Tibial nerve (tissue), 4 donors: ENCODE results near the gene ZNF653. TPM values are rescaled to one million over a fixed set of nuclear protein-coding genes. Genes with fewer than 3 reads are reported as not detected.
A peak's percentile ranks its signal among the peaks of the same experiment; 100 is the strongest.

ENCODE experiments used
- DNase-seq, 2 donors: peaks; one replicate each; pipeline ENCODE4 v3.0.0-alpha.2; 2019; ENCODE audit warnings: low spot score in 2 of 2
- H3K27ac ChIP-seq, 4 donors: fragments of 200-600 bp; sonication (generic) in 3 of 4; one replicate each; pipeline ENCODE4 v1.5.1; 2017 to 2019; ENCODE audit warnings: mild to moderate bottlenecking in 1 of 4
- H3K27me3 ChIP-seq, 2 donors: fragments of 200-600 bp; sonication (generic) in 1 of 2; one replicate each; pipeline versions ENCODE4 v1.5.1 to v1.6.0; 2017 to 2019
- H3K36me3 ChIP-seq, 3 donors: fragments of 200-600 bp; sonication (generic); one replicate each; pipeline ENCODE4 v1.5.1; 2018 to 2019
- H3K4me1 ChIP-seq, 4 donors: fragments of 200-600 bp; sonication (generic) in 3 of 4; one replicate each; pipeline ENCODE4 v1.5.1; 2017 to 2019
- H3K4me3 ChIP-seq, 4 donors: fragments of 200-600 bp; sonication (generic) in 3 of 4; one replicate each; pipeline ENCODE4 v1.5.1; 2017 to 2019; ENCODE audit warnings: mild to moderate bottlenecking in 1 of 4, moderate library complexity in 1 of 4
- H3K9me3 ChIP-seq, 4 donors: fragments of 200-600 bp; sonication (generic) in 3 of 4; one replicate each; pipeline ENCODE4 v1.5.1; 2017 to 2019
- CTCF ChIP-seq, 5 experiments: fragments of 200-600 bp in 3 of 5; fragments of 450-650 bp in 2 of 5; sonication (generic) in 3 of 5; IDR thresholded peaks; one replicate each; pipeline ENCODE4 v1.5.1; 2016 to 2019; ENCODE audit warnings: antibody characterized with exemption in 5 of 5, mild to moderate bottlenecking in 3 of 5, moderate library complexity in 2 of 5
- EP300 ChIP-seq, 2 donors: sonication (generic); formaldehyde crosslinking; IDR thresholded peaks; one replicate each; pipeline ENCODE4 v1.6.1; 2017; ENCODE audit warnings: antibody characterized with exemption in 2 of 2, mild to moderate bottlenecking in 1 of 2
- POLR2A ChIP-seq, 2 donors: fragments of 450-650 bp; IDR thresholded peaks; one replicate each; pipeline ENCODE4 v1.6.1; 2017; ENCODE audit warnings: antibody characterized with exemption in 2 of 2, mild to moderate bottlenecking in 2 of 2, moderate library complexity in 2 of 2
- WGBS, 2 donors: methylation state at CpG; one replicate each; pipeline ENCODE4 v1.1.5; 2018; 5-methylcytosine and 5-hydroxymethylcytosine counted together
- total RNA-seq, 4 donors: library from RNA; depleted of rRNA; stranded (reverse); fragments of >200 nt; gene quantifications; one replicate each; pipeline ENCODE4 v1.1.0, GENCODE V29; 2016

The ZNF653 gene
- total RNA-seq = 10 to 100 TPM in 2 of 4 donors, 1 to 10 TPM in 2; 7.2 to 22.9 (median 11.7) TPM

- Histone ChIP-seq H3K27ac (peak within 1 kb of the TSS; percentile 94 to 97 (median 96)), H3K9me3 (no peaks in the 10 kb centered on the region), H3K4me3 (peak within 1 kb of the TSS; percentile 80 to 97 (median 94)), H3K36me3 (peaks cover 0 to 34% (median 0%) of the 10 kb centered on the region in 3 donors), H3K4me1 (peaks cover 0 to 15% (median 7%) of the 10 kb centered on the region in 4 donors), H3K27me3 (no peaks in the 10 kb centered on the region)
- TF ChIP-seq CTCF (IDR thresholded peaks at IDR 0.05) (no peak), POLR2A (IDR thresholded peaks at IDR 0.05) (peak in 1 of 2 donors; percentile 34), EP300 (IDR thresholded peaks at IDR 0.05) (peak; percentile 74 to 93)
- WGBS, 2 donors = 0 to 1% methylated on average over 16 to 33 of the region's 65 CpGs
- DNase-seq = peak; percentile 88 to 91
Measured at GRCh38 chr19:11505504-11506100, at the start of gene ZNF653. Gene ZNF653, minus strand, starts transcription at chr19:11505839. Its CDS starts 53 bp downstream, at chr19:11505786.

- WGBS, 2 donors = 66 to 74% methylated on average over 6 of the region's 6 CpGs
- no peaks in the 10 kb centered on the region for H3K27me3 ChIP-seq
- no peaks in the 10 kb centered on the region for H3K9me3 ChIP-seq
- TF ChIP-seq POLR2A (IDR thresholded peaks at IDR 0.05) (no peak), EP300 (IDR thresholded peaks at IDR 0.05) (no peak), CTCF (IDR thresholded peaks at IDR 0.05) (no peak)
- H3K36me3 ChIP-seq = peaks cover 0 to 58% (median 10%) of the 10 kb centered on the region in 3 donors
- DNase-seq = no peak
- H3K4me3 ChIP-seq = no peak overlapping the region
- no peak overlapping the region for H3K27ac ChIP-seq
- H3K4me1 ChIP-seq = peaks cover 0 to 44% (median 13%) of the 10 kb centered on the region in 4 donors
Measured at GRCh38 chr19:11555246-11555645, 49.6 kb upstream of the ZNF653 start.

- H3K4me1 ChIP-seq = peaks cover 0 to 36% (median 8%) of the 10 kb centered on the region in 4 donors
- no peak overlapping the region for H3K4me3 ChIP-seq
- WGBS, 2 donors = 90 to 93% methylated on average over 12 of the region's 12 CpGs
- peaks cover 0 to 66% (median 10%) of the 10 kb centered on the region in 3 donors for H3K36me3 ChIP-seq
- H3K9me3 ChIP-seq = no peaks in the 10 kb centered on the region
- H3K27ac ChIP-seq = peak overlapping the region in 1 of 4 donors; percentile 56
- no peaks in the 10 kb centered on the region for H3K27me3 ChIP-seq
- no peak for TF ChIP-seq CTCF (IDR thresholded peaks at IDR 0.05)
- TF ChIP-seq EP300 (IDR thresholded peaks at IDR 0.05) = no peak
- TF ChIP-seq POLR2A (IDR thresholded peaks at IDR 0.05) = no peak
- no peak for DNase-seq
Measured at GRCh38 chr19:11554160-11554559, 48.5 kb upstream of the ZNF653 start.

GRCh38 chr19:11552666-11553372, 47.2 kb upstream of the ZNF653 start:
- peak overlapping the region in 2 of 4 donors; percentile 25 to 26 for H3K27ac ChIP-seq
- no peaks in the 10 kb centered on the region for H3K27me3 ChIP-seq
- peaks cover 0 to 26% (median 2%) of the 10 kb centered on the region in 4 donors for H3K4me1 ChIP-seq
- H3K9me3 ChIP-seq = no peaks in the 10 kb centered on the region
- no peak overlapping the region for H3K4me3 ChIP-seq
- peaks cover 0 to 71% (median 10%) of the 10 kb centered on the region in 3 donors for H3K36me3 ChIP-seq
- TF ChIP-seq POLR2A (IDR thresholded peaks at IDR 0.05) (no peak), EP300 (IDR thresholded peaks at IDR 0.05) (no peak), CTCF (IDR thresholded peaks at IDR 0.05) (no peak)
- no peak for DNase-seq
- WGBS, 2 donors = 73% methylated on average over 16 to 17 of the region's 20 CpGs
